Epithelial cell of proximal tubule (primary cell): ENCODE data around the gene MFN1. TPM values are rescaled to one million over a fixed set of nuclear protein-coding genes. Genes with fewer than 3 reads are reported as not detected.
A peak's percentile ranks its signal among the peaks of the same experiment; 100 is the strongest.

Experiments used
- DNase-seq: peaks from one replicate; pipeline ENCODE4 v3.0.0-alpha.2; 2011; ENCODE audit warnings: low read depth
- H3K4me3 ChIP-seq: 2 replicates; pipeline ENCODE4 v1.5.1; 2011; ENCODE audit warnings: low read depth, mild to moderate bottlenecking, low read length
- total RNA-seq: library from RNA; depleted of rRNA; stranded (reverse); fragments of >200 nt; gene quantifications from 2 replicates; pipeline ENCODE4 v1.2.3, GENCODE V29; 2015
- TF ChIP-seq, protein P1 (sequence below): conservative IDR thresholded peaks from 2 replicates; pipeline ENCODE4 v1.5.1; 2012; ENCODE audit warnings: low read depth, mild to moderate bottlenecking, low read length

MFN1 gene
- total RNA-seq, 1 donor from 2014 or later: 25.8 TPM

DNA sequence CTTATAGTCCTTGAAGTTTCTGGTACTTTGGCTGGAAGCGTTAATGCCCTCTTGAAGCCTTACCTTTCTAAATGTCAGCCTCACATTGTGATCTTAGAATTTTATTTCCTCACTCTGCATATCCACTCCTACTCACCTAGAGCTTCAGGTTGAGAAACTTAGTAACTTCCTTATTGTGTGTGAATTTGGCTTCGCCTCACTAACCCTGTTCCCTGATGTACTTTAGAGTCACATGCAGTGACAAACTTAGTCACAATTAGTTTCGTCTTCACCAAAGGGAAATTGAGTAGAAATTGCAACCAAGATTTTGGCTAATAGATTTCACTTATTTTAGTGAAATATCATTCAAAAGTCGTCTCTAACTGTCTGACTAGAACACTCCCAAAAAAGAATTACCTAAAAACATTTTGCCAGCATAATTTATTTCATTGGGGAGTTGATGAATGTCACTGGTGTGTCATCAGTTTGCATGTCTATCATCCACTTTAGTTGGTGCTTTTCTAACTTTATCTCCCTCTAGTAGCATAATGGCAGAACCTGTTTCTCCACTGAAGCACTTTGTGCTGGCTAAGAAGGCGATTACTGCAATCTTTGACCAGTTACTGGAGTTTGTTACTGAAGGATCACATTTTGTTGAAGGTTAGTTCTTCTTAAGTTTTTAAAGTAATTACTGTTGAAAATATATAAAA, 960 bp downstream of the MFN1 start:
- TF ChIP-seq, protein P1, sequence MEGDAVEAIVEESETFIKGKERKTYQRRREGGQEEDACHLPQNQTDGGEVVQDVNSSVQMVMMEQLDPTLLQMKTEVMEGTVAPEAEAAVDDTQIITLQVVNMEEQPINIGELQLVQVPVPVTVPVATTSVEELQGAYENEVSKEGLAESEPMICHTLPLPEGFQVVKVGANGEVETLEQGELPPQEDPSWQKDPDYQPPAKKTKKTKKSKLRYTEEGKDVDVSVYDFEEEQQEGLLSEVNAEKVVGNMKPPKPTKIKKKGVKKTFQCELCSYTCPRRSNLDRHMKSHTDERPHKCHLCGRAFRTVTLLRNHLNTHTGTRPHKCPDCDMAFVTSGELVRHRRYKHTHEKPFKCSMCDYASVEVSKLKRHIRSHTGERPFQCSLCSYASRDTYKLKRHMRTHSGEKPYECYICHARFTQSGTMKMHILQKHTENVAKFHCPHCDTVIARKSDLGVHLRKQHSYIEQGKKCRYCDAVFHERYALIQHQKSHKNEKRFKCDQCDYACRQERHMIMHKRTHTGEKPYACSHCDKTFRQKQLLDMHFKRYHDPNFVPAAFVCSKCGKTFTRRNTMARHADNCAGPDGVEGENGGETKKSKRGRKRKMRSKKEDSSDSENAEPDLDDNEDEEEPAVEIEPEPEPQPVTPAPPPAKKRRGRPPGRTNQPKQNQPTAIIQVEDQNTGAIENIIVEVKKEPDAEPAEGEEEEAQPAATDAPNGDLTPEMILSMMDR: no peak
- peak overlapping the region; percentile 86 for H3K4me3 ChIP-seq
- DNase-seq: no peak

DNA sequence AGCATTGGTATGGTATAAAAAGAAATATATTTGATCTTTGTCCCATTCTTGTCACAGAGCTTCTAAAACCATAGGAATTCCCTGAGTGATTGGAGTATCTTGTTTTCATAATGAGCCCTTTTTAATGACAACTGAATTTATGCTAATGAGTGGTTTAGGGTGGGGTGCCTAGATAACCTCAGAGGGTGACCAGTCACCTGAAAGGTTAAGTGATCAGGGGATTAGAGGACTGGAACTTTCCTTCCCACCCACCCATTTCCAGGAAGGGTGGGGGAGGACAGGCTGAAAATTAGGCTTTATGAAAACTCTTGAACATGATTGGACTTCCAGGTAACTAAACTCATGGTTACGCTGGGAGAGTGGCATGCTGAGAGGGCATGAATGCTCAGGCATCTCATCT, 8.5 kb downstream of the MFN1 start:
- no peak overlapping the region for H3K4me3 ChIP-seq
- no peak for DNase-seq
- TF ChIP-seq, protein P1: no peak

DNA sequence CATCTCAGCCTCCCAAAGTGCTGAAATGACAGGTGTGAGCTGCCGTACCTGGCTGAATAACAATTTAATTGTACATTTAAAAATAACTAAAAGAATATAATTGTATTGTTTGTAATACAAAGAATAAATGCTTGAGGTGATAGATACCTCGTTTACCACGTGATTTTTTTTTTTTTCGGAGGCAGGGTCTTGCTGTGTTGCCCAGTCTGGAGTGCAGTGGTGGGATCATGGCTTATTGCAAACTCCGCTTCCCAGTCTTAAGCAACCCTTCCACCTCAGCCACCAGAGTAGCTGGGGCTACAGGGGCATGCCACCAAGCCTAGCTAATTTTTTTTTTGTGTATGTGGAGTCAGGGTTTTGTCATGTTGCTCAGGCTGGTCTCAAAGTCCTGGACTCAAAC, 15.8 kb downstream of the MFN1 start:
- no peak overlapping the region for H3K4me3 ChIP-seq
- TF ChIP-seq, protein P1: no peak
- DNase-seq: no peak

DNA sequence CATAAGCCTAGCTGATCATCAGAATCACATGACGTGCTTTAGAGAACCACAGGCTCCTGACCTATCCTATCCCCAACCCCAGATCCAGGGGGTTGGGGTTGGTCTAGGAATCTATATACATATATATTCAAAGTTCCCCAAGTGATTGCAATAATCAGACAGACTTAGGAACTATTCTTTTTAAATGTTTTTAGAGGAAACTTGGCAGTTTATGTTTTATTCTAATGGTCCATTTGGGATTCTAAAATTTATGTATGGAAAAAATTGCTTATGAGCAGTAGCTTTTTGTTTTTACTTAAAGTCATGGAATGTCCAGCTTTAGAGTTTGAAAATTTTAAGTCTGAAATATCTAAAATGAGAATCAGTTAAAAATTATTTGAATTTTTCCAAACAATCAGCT, 22.1 kb downstream of the MFN1 start:
- no peak overlapping the region for H3K4me3 ChIP-seq
- no peak for DNase-seq
- TF ChIP-seq, protein P1: no peak

DNA sequence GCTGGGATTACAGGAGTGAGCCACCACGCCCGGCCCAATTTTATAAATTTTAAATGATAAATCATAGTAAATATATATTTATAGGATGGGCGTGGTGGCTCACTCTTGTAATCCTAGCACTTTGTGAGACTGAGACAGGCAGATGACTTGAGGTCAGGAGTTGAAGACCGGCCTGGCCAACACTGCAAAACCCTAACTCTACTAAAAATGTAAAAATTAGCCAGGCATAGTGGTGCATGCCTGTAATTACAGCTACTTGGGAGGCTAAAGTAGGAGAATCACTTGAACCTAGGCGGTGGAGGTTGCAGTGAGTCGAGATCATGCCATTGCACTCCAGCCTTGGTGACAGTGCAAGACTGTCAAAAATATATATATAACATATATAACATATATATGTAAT, 26.4 kb downstream of the MFN1 start:
- no peak for DNase-seq
- TF ChIP-seq, protein P1: peak; percentile 18
- no peak overlapping the region for H3K4me3 ChIP-seq

DNA sequence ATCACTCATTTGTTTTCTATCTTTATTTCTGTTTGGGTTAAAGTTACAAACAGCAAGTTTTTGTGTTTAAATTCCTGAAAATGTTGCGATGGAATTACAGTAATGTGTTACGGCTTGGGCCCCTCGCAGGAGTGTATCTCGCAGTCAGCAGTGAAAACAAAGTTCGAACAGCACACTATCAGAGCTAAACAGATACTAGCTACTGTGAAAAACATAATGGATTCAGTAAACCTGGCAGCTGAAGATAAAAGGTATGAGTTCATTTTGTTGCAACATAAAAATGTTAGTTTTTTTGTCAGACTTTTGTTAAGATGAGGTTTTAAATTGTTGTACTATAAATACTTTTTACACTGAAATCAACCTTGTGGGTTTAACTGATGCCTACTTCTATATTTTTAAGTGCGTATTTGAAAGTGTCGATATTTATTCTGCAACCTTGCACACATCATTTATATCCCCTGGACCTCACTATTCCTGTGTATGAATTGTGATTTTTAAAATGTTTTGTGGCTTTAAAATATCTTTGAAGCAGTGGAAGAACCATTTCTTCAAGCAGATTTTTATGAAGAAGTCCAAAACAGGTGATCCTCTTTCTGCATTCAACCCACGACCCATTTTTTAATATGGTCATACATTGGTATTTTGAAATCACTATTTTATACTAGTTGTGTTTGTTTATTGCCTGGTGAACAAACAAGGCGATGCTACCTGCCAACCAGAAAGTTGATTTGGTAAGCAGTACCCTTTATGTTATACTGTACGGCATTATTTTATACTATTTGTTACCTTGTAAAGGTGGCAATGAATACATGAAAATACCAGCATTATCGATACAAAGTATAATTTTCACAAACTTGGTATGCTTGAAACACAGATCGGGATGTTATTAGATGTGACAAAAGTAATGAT, 27.8 kb downstream of the MFN1 start:
- TF ChIP-seq, protein P1: no peak
- DNase-seq: no peak
- no peak overlapping the region for H3K4me3 ChIP-seq
